Neural cell (in vitro differentiated cells): Measurements from ENCODE around the gene PCDH15. TPM values are rescaled to one million over a fixed set of nuclear protein-coding genes. Genes with fewer than 3 reads are reported as not detected.

ENCODE experiments used
- H2AFZ ChIP-seq: fragments of 200-600, 300-800 bp; sonication (generic), shearing (Covaris generic); 2 replicates; pipeline ENCODE4 v1.6.0; 2014; ENCODE audit warnings: low read depth, mild to moderate bottlenecking, antibody characterized with exemption, low read length, moderate library complexity
- H3F3A ChIP-seq: fragments of 200-600 bp; shearing (Covaris generic); 2 replicates; pipeline ENCODE4 v1.6.1; 2016; ENCODE audit warnings: mild to moderate bottlenecking, moderate library complexity, mixed read lengths, antibody characterized with exemption, low read length; ENCODE audit not compliant: insufficient read depth, poor library complexity, severe bottlenecking
- H3K27ac ChIP-seq: fragments of 200-600, 300-800 bp; sonication (generic), shearing (Covaris generic); 2 replicates; pipeline ENCODE4 v1.5.1; 2014; ENCODE audit warnings: mild to moderate bottlenecking, low read length, moderate library complexity
- H3K27me3 ChIP-seq: fragments of 300-800, 200-600 bp; sonication (generic), shearing (Covaris generic); 2 replicates; pipeline ENCODE4 v1.6.0; 2014; ENCODE audit warnings: mild to moderate bottlenecking, low read depth, low read length, moderate library complexity; ENCODE audit not compliant: insufficient read depth
- H3K36me3 ChIP-seq: fragments of 300-800, 200-600 bp; sonication (generic), shearing (Covaris generic); 2 replicates; pipeline ENCODE4 v1.5.1; 2014; ENCODE audit warnings: mild to moderate bottlenecking, antibody characterized with exemption, low read length, moderate library complexity; ENCODE audit not compliant: insufficient read depth
- H3K4me2 ChIP-seq: fragments of 300-800, 200-600 bp; sonication (generic), shearing (Covaris generic); 2 replicates; pipeline ENCODE4 v1.6.0; 2014; ENCODE audit warnings: mild to moderate bottlenecking, low read length
- H3K4me3 ChIP-seq: fragments of 300-800, 200-600 bp; sonication (generic), shearing (Covaris generic); 2 replicates; pipeline ENCODE4 v1.5.1; 2014; ENCODE audit warnings: mild to moderate bottlenecking, low read length, moderate library complexity
- H3K79me2 ChIP-seq: fragments of 200-600 bp; shearing (Covaris generic); replicated peaks from 2 replicates; pipeline ENCODE4 v1.6.0; 2014; ENCODE audit warnings: mild to moderate bottlenecking, low read length, moderate library complexity; ENCODE audit not compliant: insufficient read depth
- H3K9ac ChIP-seq: fragments of 300-800, 200-600 bp; sonication (generic), shearing (Covaris generic); 2 replicates; pipeline ENCODE4 v1.6.1; 2016; ENCODE audit warnings: mild to moderate bottlenecking, low read length, mixed read lengths
- H3K9me2 ChIP-seq: fragments of 200-600 bp; shearing (Covaris generic); 2 replicates; pipeline ENCODE4 v1.6.1; 2016; ENCODE audit warnings: mild to moderate bottlenecking, low read length, mixed read lengths; ENCODE audit not compliant: insufficient read depth
- H3K9me3 ChIP-seq: fragments of 200-600, 300-800 bp; sonication (generic), shearing (Covaris generic); 2 replicates; pipeline ENCODE4 v1.6.1; 2016; ENCODE audit warnings: mild to moderate bottlenecking, mixed run types, low read length, moderate library complexity, mixed read lengths
- H4K20me1 ChIP-seq: fragments of 200-600 bp; shearing (Covaris generic); 2 replicates; pipeline ENCODE4 v1.6.1; 2016; ENCODE audit warnings: mild to moderate bottlenecking, mixed run types; ENCODE audit not compliant: insufficient read depth
- EP300 ChIP-seq: fragments of 450-650 bp; conservative IDR thresholded peaks from 2 replicates; pipeline ENCODE4 v1.6.1; 2014; ENCODE audit warnings: antibody characterized with exemption, mild to moderate bottlenecking, moderate library complexity; ENCODE audit not compliant: poor library complexity, severe bottlenecking
- EZH2 ChIP-seq: fragments of 200-600, 300-800 bp; shearing (Covaris generic), sonication (generic); IDR thresholded peaks from 2 replicates; pipeline ENCODE4 v1.6.1; 2014; ENCODE audit warnings: antibody characterized with exemption, low read length, borderline replicate concordance, mild to moderate bottlenecking; ENCODE audit not compliant: insufficient read depth, poor library complexity, severe bottlenecking
- MXI1 ChIP-seq: fragments of 450-650 bp; conservative IDR thresholded peaks from 2 replicates; pipeline ENCODE4 v1.6.1; 2014; ENCODE audit warnings: antibody characterized with exemption, mild to moderate bottlenecking; ENCODE audit not compliant: poor library complexity, severe bottlenecking
- POLR2AphosphoS5 ChIP-seq: IDR thresholded peaks from 2 replicates; pipeline ENCODE4 v1.6.1; 2012
- RAD21 ChIP-seq: fragments of 450-650 bp; conservative IDR thresholded peaks from 2 replicates; pipeline ENCODE4 v1.6.1; 2014; ENCODE audit warnings: antibody characterized with exemption, mild to moderate bottlenecking, moderate library complexity
- SMC3 ChIP-seq: fragments of 450-650 bp; conservative IDR thresholded peaks from 2 replicates; pipeline ENCODE4 v1.6.1; 2014; ENCODE audit warnings: antibody characterized with exemption, mild to moderate bottlenecking, moderate library complexity; ENCODE audit not compliant: poor library complexity
- TAF1 ChIP-seq: IDR thresholded peaks from 2 replicates; pipeline ENCODE4 v1.6.1; 2012; ENCODE audit warnings: low read depth
- polyA plus RNA-seq: library from polyadenylated mRNA; depleted of rRNA; stranded (reverse); fragments of >200 nt; gene quantifications from 2 replicates; pipeline ENCODE4 v1.2.3, GENCODE V29; 2014
- TF ChIP-seq, protein P1 (sequence below): fragments of 450-650 bp; IDR thresholded peaks from 2 replicates; pipeline ENCODE4 v1.5.1; 2014; ENCODE audit warnings: antibody characterized with exemption, mild to moderate bottlenecking, moderate library complexity; ENCODE audit not compliant: poor library complexity, severe bottlenecking
- TF ChIP-seq, protein P2 (sequence below): IDR thresholded peaks from 2 replicates; pipeline ENCODE4 v1.6.1; 2012; ENCODE audit warnings: borderline replicate concordance

PCDH15 gene
- polyA plus RNA-seq, 1 donor from 2014 or later, result 1.2 TPM

DNA sequence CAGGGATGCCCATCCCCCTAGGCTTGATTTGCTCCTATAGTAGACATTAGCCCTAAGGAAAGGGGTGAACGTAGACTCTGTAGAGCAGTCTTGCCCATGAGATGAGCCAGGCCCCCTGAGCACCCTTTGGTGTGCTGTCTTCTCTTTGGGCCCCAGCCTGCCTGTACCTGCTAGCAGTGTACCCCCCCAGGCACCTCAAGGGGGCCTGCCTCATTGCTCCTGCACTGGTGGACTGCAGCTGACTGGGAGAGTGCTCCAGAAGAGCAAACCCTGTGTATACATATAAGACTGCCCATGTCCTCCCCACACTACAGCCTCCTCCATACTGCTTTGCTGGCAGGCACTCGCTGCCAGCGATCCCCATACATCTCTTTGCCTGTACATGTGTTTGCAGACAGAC lies 206.7 kb downstream of the PCDH15 start:
- Histone ChIP-seq H3K36me3 (no peaks in the 10 kb centered on the region), H3K79me2 (no peaks in the 10 kb centered on the region), H3K27me3 (no peaks in the 10 kb centered on the region), H4K20me1 (no peaks in the 10 kb centered on the region), H2AFZ (no peak overlapping the region), H3K27ac (no peak overlapping the region), H3K9me2 (no peaks in the 10 kb centered on the region), H3K9ac (no peak overlapping the region), H3F3A (no peaks in the 10 kb centered on the region), H3K4me2 (no peak overlapping the region), H3K4me3 (no peak overlapping the region), H3K9me3 (peaks cover 3% of the 10 kb centered on the region)
- TF ChIP-seq RAD21 (no peak), EP300 (no peak)

DNA sequence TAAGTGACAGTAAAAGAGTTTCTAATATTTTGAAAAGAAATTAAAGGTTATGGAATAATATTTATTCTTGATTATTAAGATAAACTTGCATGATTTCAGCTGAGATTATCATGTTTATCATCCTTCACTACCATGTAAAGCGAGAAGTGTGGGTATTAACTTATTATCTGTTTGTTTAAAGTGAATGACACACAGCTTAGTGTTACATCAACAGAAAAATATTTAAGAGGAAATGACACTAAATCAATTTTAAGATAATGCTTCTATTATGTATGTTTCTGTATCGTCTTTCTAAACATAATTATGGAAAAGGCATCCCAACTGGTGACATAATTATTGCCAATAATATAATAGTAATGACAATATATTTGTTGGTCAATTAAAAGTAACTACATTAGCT lies 213.1 kb downstream of the PCDH15 start:
- H3F3A ChIP-seq, result no peaks in the 10 kb centered on the region
- H3K79me2 ChIP-seq, result no peaks in the 10 kb centered on the region
- H3K36me3 ChIP-seq, result no peaks in the 10 kb centered on the region
- H3K4me3 ChIP-seq, result no peak overlapping the region
- no peak overlapping the region for H3K27ac ChIP-seq
- H3K9ac ChIP-seq, result no peak overlapping the region
- H3K9me3 ChIP-seq, result no peaks in the 10 kb centered on the region
- TF ChIP-seq SMC3 (no peak), TAF1 (no peak), EP300 (no peak), RAD21 (no peak), EZH2 (no peak), POLR2AphosphoS5 (no peak), MXI1 (no peak)
- TF ChIP-seq, protein P1, sequence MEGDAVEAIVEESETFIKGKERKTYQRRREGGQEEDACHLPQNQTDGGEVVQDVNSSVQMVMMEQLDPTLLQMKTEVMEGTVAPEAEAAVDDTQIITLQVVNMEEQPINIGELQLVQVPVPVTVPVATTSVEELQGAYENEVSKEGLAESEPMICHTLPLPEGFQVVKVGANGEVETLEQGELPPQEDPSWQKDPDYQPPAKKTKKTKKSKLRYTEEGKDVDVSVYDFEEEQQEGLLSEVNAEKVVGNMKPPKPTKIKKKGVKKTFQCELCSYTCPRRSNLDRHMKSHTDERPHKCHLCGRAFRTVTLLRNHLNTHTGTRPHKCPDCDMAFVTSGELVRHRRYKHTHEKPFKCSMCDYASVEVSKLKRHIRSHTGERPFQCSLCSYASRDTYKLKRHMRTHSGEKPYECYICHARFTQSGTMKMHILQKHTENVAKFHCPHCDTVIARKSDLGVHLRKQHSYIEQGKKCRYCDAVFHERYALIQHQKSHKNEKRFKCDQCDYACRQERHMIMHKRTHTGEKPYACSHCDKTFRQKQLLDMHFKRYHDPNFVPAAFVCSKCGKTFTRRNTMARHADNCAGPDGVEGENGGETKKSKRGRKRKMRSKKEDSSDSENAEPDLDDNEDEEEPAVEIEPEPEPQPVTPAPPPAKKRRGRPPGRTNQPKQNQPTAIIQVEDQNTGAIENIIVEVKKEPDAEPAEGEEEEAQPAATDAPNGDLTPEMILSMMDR, result no peak
- TF ChIP-seq, protein P2, sequence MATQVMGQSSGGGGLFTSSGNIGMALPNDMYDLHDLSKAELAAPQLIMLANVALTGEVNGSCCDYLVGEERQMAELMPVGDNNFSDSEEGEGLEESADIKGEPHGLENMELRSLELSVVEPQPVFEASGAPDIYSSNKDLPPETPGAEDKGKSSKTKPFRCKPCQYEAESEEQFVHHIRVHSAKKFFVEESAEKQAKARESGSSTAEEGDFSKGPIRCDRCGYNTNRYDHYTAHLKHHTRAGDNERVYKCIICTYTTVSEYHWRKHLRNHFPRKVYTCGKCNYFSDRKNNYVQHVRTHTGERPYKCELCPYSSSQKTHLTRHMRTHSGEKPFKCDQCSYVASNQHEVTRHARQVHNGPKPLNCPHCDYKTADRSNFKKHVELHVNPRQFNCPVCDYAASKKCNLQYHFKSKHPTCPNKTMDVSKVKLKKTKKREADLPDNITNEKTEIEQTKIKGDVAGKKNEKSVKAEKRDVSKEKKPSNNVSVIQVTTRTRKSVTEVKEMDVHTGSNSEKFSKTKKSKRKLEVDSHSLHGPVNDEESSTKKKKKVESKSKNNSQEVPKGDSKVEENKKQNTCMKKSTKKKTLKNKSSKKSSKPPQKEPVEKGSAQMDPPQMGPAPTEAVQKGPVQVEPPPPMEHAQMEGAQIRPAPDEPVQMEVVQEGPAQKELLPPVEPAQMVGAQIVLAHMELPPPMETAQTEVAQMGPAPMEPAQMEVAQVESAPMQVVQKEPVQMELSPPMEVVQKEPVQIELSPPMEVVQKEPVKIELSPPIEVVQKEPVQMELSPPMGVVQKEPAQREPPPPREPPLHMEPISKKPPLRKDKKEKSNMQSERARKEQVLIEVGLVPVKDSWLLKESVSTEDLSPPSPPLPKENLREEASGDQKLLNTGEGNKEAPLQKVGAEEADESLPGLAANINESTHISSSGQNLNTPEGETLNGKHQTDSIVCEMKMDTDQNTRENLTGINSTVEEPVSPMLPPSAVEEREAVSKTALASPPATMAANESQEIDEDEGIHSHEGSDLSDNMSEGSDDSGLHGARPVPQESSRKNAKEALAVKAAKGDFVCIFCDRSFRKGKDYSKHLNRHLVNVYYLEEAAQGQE, result no peak
- H3K9me2 ChIP-seq, result no peaks in the 10 kb centered on the region
- no peak overlapping the region for H2AFZ ChIP-seq
- H3K4me2 ChIP-seq, result no peak overlapping the region
- H3K27me3 ChIP-seq, result no peaks in the 10 kb centered on the region
- H4K20me1 ChIP-seq, result no peaks in the 10 kb centered on the region

DNA sequence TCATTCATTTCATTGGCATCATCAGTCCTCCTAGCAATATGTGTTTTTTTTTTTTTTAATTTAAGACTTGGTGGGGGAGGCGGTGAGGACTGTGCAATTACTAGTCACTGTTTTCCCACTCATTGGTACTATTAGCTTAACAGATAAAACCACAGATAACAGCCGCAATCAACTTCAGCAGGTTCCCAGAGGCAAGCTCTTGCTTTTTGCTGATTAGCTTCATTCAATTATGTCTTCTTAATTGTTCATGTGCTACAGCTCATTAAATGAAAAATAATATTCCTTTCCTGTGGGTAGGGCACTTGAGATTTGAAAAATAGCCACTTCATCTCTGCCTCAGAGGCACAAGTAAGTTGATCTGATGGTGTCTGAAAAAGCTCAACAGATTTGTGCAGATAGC lies 215.5 kb downstream of the PCDH15 start:
- H3K27ac ChIP-seq, result no peak overlapping the region
- no peaks in the 10 kb centered on the region for H3K79me2 ChIP-seq
- H3K36me3 ChIP-seq, result no peaks in the 10 kb centered on the region
- H3K27me3 ChIP-seq, result no peaks in the 10 kb centered on the region
- H3K9me3 ChIP-seq, result no peaks in the 10 kb centered on the region
- no peak overlapping the region for H3K4me3 ChIP-seq
- no peaks in the 10 kb centered on the region for H4K20me1 ChIP-seq
- no peak for TF ChIP-seq MXI1
- no peak for TF ChIP-seq SMC3
- TF ChIP-seq, protein P2, result no peak
- TF ChIP-seq POLR2AphosphoS5, result no peak
- no peak for TF ChIP-seq TAF1
- TF ChIP-seq RAD21, result no peak
- no peaks in the 10 kb centered on the region for H3F3A ChIP-seq
- H3K4me2 ChIP-seq, result no peak overlapping the region
- no peak overlapping the region for H3K9ac ChIP-seq
- H3K9me2 ChIP-seq, result no peaks in the 10 kb centered on the region
- no peak overlapping the region for H2AFZ ChIP-seq
